H9 (cell line): ENCODE results near the gene UGT2B17. TPM values are rescaled to one million over a fixed set of nuclear protein-coding genes. Genes with fewer than 3 reads are reported as not detected.
"Not testable (repeated sequence)": the region's sequence is repeated elsewhere in the genome, so short reads cannot be mapped to it uniquely, and the experiment has no call there.

ENCODE experiments used
- DNase-seq: peaks from one replicate; pipeline ENCODE4 v3.0.0-alpha.2; 2017
- H2AFZ ChIP-seq: one replicate; pipeline ENCODE4 v1.6.1; 2013; ENCODE audit warnings: mild to moderate bottlenecking, low read length, control low read depth, moderate library complexity
- H2AK5ac ChIP-seq: 2 replicates; pipeline ENCODE4 v1.6.1; 2013; ENCODE audit warnings: low read length, control low read depth, mixed read lengths; ENCODE audit not compliant: insufficient read length
- H2BK120ac ChIP-seq: one replicate; pipeline ENCODE4 v1.6.1; 2013; ENCODE audit warnings: low read depth, mild to moderate bottlenecking, low read length, control low read depth, inconsistent platforms; ENCODE audit not compliant: poor library complexity, severe bottlenecking
- H2BK12ac ChIP-seq: 2 replicates; pipeline ENCODE4 v1.6.1; 2013; ENCODE audit warnings: low read length, control low read depth, mixed read lengths, low read depth; ENCODE audit not compliant: insufficient read length
- H2BK15ac ChIP-seq: 2 replicates; pipeline ENCODE4 v1.6.1; 2013; ENCODE audit warnings: low read depth, low read length, control low read depth
- H2BK20ac ChIP-seq: one replicate; pipeline ENCODE4 v1.6.1; 2013; ENCODE audit warnings: low read depth, mild to moderate bottlenecking, low read length, control low read depth, inconsistent platforms; ENCODE audit not compliant: poor library complexity, severe bottlenecking
- H2BK5ac ChIP-seq: 2 replicates; pipeline ENCODE4 v1.6.1; 2013; ENCODE audit warnings: low read length, control low read depth, mixed read lengths; ENCODE audit not compliant: insufficient read length
- H3K14ac ChIP-seq: 2 replicates; pipeline ENCODE4 v1.6.1; 2013; ENCODE audit warnings: low read length, control low read depth; ENCODE audit not compliant: insufficient read depth
- H3K18ac ChIP-seq: 2 replicates; pipeline ENCODE4 v1.6.1; 2013; ENCODE audit warnings: low read depth, mild to moderate bottlenecking, mixed read lengths, low read length, control low read depth; ENCODE audit not compliant: insufficient read length
- H3K23ac ChIP-seq: 2 replicates; pipeline ENCODE4 v1.6.1; 2013; ENCODE audit warnings: low read length, control low read depth, mixed read lengths, low read depth; ENCODE audit not compliant: insufficient read length
- H3K23me2 ChIP-seq: 2 replicates; pipeline ENCODE4 v1.6.1; 2013; ENCODE audit warnings: low read depth, mild to moderate bottlenecking, mixed read lengths, low read length, control low read depth; ENCODE audit not compliant: insufficient read length, poor library complexity, severe bottlenecking
- H3K27ac ChIP-seq: 2 replicates; pipeline ENCODE4 v1.5.1; 2013; ENCODE audit warnings: low read length, control low read depth, mixed read lengths, low read depth; ENCODE audit not compliant: insufficient read length
- H3K27me3 ChIP-seq: 2 replicates; pipeline ENCODE4 v1.6.1; 2013; ENCODE audit warnings: low read length, control low read depth, inconsistent platforms; ENCODE audit not compliant: insufficient read depth
- H3K4ac ChIP-seq: 2 replicates; pipeline ENCODE4 v1.6.1; 2013; ENCODE audit warnings: low read depth, mild to moderate bottlenecking, control low read depth, inconsistent platforms, low read length, moderate library complexity
- H3K4me1 ChIP-seq: 2 replicates; pipeline ENCODE4 v1.6.1; 2013; ENCODE audit warnings: low read length, control low read depth, inconsistent platforms; ENCODE audit not compliant: insufficient read depth
- H3K4me2 ChIP-seq: 2 replicates; pipeline ENCODE4 v1.6.1; 2013; ENCODE audit warnings: low read length, control low read depth, mixed read lengths; ENCODE audit not compliant: insufficient read length, insufficient read depth
- H3K56ac ChIP-seq: 2 replicates; pipeline ENCODE4 v1.6.1; 2013; ENCODE audit warnings: low read depth, mild to moderate bottlenecking, mixed read lengths, low read length, control low read depth; ENCODE audit not compliant: insufficient read length
- H3K79me1 ChIP-seq: 2 replicates; pipeline ENCODE4 v1.6.1; 2013; ENCODE audit warnings: low read depth, mild to moderate bottlenecking, moderate library complexity, low read length, control low read depth, inconsistent platforms; ENCODE audit not compliant: insufficient read depth, poor library complexity, severe bottlenecking
- H3K79me2 ChIP-seq: 2 replicates; pipeline ENCODE4 v1.6.1; 2013; ENCODE audit warnings: low read length, control low read depth, inconsistent platforms; ENCODE audit not compliant: insufficient read depth
- H3K9ac ChIP-seq: 2 replicates; pipeline ENCODE4 v1.6.1; 2013; ENCODE audit warnings: low read length, control low read depth, mixed read lengths; ENCODE audit not compliant: insufficient read length; ENCODE audit errors: extremely low read depth
- H3K9me3 ChIP-seq: one replicate; pipeline ENCODE4 v1.6.1; 2013; ENCODE audit warnings: low read depth, low read length, inconsistent platforms; ENCODE audit not compliant: control insufficient read depth
- H3T11ph ChIP-seq: one replicate; pipeline ENCODE4 v1.6.1; 2013; ENCODE audit warnings: mild to moderate bottlenecking, low read length, control low read depth, inconsistent platforms
- H4K20me1 ChIP-seq: one replicate; pipeline ENCODE4 v1.6.1; 2013; ENCODE audit not compliant: control insufficient read depth, insufficient read length, insufficient read depth
- H4K5ac ChIP-seq: 2 replicates; pipeline ENCODE4 v1.6.1; 2013; ENCODE audit warnings: low read depth, mild to moderate bottlenecking, mixed read lengths, low read length, control low read depth; ENCODE audit not compliant: insufficient read length
- H4K8ac ChIP-seq: replicated peaks from 2 replicates; pipeline ENCODE4 v1.6.1; 2013; ENCODE audit warnings: low read length, control low read depth, mixed read lengths, low read depth; ENCODE audit not compliant: insufficient read length
- H4K91ac ChIP-seq: 2 replicates; pipeline ENCODE4 v1.6.1; 2013; ENCODE audit warnings: low read depth, mild to moderate bottlenecking, moderate library complexity, mixed read lengths, low read length, control low read depth; ENCODE audit not compliant: insufficient read length
- H3K27ac Mint-ChIP-seq, 3 experiments: 2 replicates in 2 of 3; 3 replicates in 1 of 3; pipeline ENCODE4 v1.8.0; 2020 to 2021; ENCODE audit warnings: mixed read lengths in 3 of 3, mild to moderate bottlenecking in 1 of 3, moderate library complexity in 1 of 3
- H3K27me3 Mint-ChIP-seq: 2 replicates; pipeline ENCODE4 v1.8.0; 2021; ENCODE audit warnings: low read depth, mild to moderate bottlenecking, moderate library complexity, mixed read lengths
- H3K36me3 Mint-ChIP-seq, 3 experiments: 2 replicates in 2 of 3; 3 replicates in 1 of 3; pipeline ENCODE4 v1.8.0; 2020 to 2021; ENCODE audit warnings: low read depth in 3 of 3, mixed read lengths in 3 of 3; ENCODE audit not compliant: insufficient read depth in 1 of 3
- H3K4me1 Mint-ChIP-seq, 2 experiments: 2 replicates each; pipeline ENCODE4 v1.8.0; 2020; ENCODE audit warnings: mixed read lengths in 2 of 2
- H3K4me3 Mint-ChIP-seq, 2 experiments: 2 replicates in 1 of 2; 3 replicates in 1 of 2; pipeline ENCODE4 v1.8.0; 2020 to 2021; ENCODE audit warnings: mild to moderate bottlenecking in 2 of 2, mixed read lengths in 2 of 2, moderate library complexity in 1 of 2
- H3K9me3 Mint-ChIP-seq, 2 experiments: 2 replicates in 1 of 2; 3 replicates in 1 of 2; pipeline ENCODE4 v1.8.0; 2020; ENCODE audit warnings: mild to moderate bottlenecking in 2 of 2, mixed read lengths in 2 of 2, moderate library complexity in 1 of 2
- WGBS: extraction: QIAGEN DNeasy Blood & Tissue Kit; methylation state at CpG from one replicate; pipeline ENCODE4 v1.1.7; 2013; ENCODE audit warnings: missing lambda C conversion rate, low lambda C conversion rate, mixed read lengths; ENCODE audit not compliant: insufficient read length; ENCODE audit errors: extremely low coverage; 5-methylcytosine and 5-hydroxymethylcytosine counted together
- total RNA-seq: library from RNA; stranded (reverse); gene quantifications from 2 replicates; pipeline ENCODE4 v1.2.1, GENCODE V29; 2021

Gene UGT2B17
- total RNA-seq, 1 experiment from 2014 or later, result not detected

DNA sequence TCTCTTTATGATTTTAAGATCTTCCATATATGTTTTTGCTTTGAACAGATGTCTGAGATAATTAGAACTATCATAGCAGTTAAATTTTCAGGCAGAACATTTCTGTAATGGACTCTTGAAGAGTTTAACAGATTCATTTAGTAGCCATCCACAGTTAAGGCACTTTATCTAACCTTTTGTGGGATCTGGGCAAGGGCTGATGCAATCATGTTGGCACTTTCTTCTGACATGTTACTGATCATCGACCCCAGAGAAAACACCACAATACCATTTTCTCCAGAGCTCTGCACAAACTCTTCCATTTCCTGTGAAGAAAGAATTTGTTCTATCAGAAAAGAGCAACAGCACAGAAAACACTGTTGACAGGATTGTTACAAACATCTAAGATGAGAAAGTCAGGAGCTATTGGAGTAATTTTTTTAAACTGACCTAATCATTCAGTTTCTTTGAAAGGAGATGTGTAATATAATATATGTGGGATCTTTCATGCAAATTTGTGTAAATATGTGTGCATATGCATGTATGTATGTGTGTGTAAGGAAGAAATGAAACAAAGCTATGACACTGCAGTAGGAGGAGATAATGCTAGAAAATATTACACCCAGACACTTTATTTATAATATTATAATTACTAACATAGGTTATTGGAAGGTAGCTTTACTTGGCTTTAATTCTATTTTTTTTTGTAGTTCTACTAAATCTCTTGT, 15.6 kb downstream of the UGT2B17 start:
- not testable (repeated sequence) for H4K5ac ChIP-seq, H2BK12ac ChIP-seq

DNA sequence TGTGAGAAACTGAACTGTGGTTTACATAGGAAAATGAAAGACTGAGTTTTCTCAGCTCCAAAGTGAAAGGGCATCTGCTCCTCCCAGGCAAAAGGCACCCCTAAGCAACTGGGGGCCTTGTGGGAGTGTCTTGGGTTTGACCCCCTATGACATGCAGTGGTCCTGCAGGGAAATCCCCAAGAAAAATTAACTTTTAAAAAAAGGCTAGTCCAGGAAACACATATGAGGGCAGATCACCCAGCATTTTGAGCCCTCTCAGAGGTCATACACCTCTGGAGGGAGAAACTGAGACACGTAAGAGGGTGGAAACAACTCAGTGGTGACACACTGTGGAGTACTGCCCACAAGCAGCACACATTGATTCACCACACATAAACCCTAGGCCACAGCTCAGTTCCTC, 22.3 kb downstream of the UGT2B17 start:
- not testable (repeated sequence) for H3T11ph ChIP-seq, H3K23ac ChIP-seq, H3K4me2 ChIP-seq, H2AFZ ChIP-seq, H3K9me3 ChIP-seq, H3K4me1 Mint-ChIP-seq, H2BK12ac ChIP-seq, H4K8ac ChIP-seq, H3K18ac ChIP-seq, H3K14ac ChIP-seq, H3K56ac ChIP-seq, H3K79me1 ChIP-seq, H3K9me3 Mint-ChIP-seq, H4K91ac ChIP-seq, H3K4me3 Mint-ChIP-seq, H4K20me1 ChIP-seq, H3K9ac ChIP-seq, DNase-seq, H3K27me3 Mint-ChIP-seq, H4K5ac ChIP-seq, H2AK5ac ChIP-seq, H3K23me2 ChIP-seq, H2BK15ac ChIP-seq, H3K27ac Mint-ChIP-seq, H2BK5ac ChIP-seq, H3K4ac ChIP-seq, H3K4me1 ChIP-seq, H2BK20ac ChIP-seq, H3K27me3 ChIP-seq, H3K36me3 Mint-ChIP-seq, H2BK120ac ChIP-seq, H3K27ac ChIP-seq, H3K79me2 ChIP-seq
- WGBS, result no CpG with 5 or more reads among the region's 1 CpG

More for the DNA sequence above, 15.6 kb downstream of the UGT2B17 start:
- not testable (repeated sequence) for H3K79me2 ChIP-seq, H3K14ac ChIP-seq, H3K4me3 Mint-ChIP-seq, H3K36me3 Mint-ChIP-seq, DNase-seq, H3K79me1 ChIP-seq, H3K4me1 Mint-ChIP-seq, H3K23ac ChIP-seq, H2BK120ac ChIP-seq, H3K9ac ChIP-seq, H3K9me3 ChIP-seq, H4K91ac ChIP-seq, H3K56ac ChIP-seq, H3K23me2 ChIP-seq, H3K4me2 ChIP-seq, H2BK20ac ChIP-seq, H3T11ph ChIP-seq, H3K4ac ChIP-seq, H2BK5ac ChIP-seq, H3K27me3 ChIP-seq, H3K4me1 ChIP-seq, H2AK5ac ChIP-seq, H3K18ac ChIP-seq, H3K9me3 Mint-ChIP-seq, H3K27me3 Mint-ChIP-seq, H4K8ac ChIP-seq, H2AFZ ChIP-seq, H3K27ac ChIP-seq, H3K27ac Mint-ChIP-seq, H2BK15ac ChIP-seq, H4K20me1 ChIP-seq
- WGBS, result no CpG with 5 or more reads among the region's 1 CpG
